GM13976 (cell line): ENCODE measurements around the gene CTBP2.

Source experiments
- DNase-seq: peaks from one replicate; pipeline ENCODE4 v3.0.0; 2012; ENCODE audit warnings: low spot score
- in situ Hi-C: fragments of 300-500 bp; cut with MboI; formaldehyde crosslinking; loops from one replicate; pipeline ENCODE4 v1.12.0; 2022; ENCODE audit warnings: low sequenced_read_pairs, mixed read lengths, inconsistent platforms; ENCODE audit not compliant: unreplicated experiment
- TF ChIP-seq, protein P1 (sequence below): IDR thresholded peaks from 2 replicates; pipeline ENCODE4 v1.5.1; 2012; ENCODE audit warnings: borderline replicate concordance, mild to moderate bottlenecking; ENCODE audit not compliant: insufficient read depth; ENCODE audit errors: extremely low read depth, missing control alignments, control extremely low read depth

CTBP2 gene

GRCh38 chr10:125144693-125145623, 15.4 kb downstream of the CTBP2 start:
- DNase-seq: peak; percentile 54
- in situ Hi-C loops: no loop called here
- TF ChIP-seq, protein P1, sequence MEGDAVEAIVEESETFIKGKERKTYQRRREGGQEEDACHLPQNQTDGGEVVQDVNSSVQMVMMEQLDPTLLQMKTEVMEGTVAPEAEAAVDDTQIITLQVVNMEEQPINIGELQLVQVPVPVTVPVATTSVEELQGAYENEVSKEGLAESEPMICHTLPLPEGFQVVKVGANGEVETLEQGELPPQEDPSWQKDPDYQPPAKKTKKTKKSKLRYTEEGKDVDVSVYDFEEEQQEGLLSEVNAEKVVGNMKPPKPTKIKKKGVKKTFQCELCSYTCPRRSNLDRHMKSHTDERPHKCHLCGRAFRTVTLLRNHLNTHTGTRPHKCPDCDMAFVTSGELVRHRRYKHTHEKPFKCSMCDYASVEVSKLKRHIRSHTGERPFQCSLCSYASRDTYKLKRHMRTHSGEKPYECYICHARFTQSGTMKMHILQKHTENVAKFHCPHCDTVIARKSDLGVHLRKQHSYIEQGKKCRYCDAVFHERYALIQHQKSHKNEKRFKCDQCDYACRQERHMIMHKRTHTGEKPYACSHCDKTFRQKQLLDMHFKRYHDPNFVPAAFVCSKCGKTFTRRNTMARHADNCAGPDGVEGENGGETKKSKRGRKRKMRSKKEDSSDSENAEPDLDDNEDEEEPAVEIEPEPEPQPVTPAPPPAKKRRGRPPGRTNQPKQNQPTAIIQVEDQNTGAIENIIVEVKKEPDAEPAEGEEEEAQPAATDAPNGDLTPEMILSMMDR: peak; percentile 38

DNA sequence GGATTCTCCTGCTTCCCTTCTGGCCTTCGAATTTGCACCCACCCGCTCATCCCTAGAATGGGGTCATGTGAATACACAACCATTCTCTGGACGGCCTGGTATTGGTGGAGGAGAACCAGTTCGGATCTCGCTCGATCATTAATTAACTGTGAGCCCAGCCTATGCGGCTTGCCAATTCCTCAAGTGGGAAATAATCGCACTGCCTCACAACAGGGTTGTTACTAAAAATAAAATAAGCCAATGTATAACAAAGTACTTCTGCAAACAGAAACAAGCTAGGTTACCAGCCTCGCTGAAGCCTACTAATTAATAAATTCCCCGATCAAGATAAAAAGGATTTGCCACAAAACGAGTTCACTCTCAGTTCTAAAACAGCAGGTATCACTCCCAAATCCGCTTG, 16.2 kb downstream of the CTBP2 start:
- TF ChIP-seq, protein P1: no peak
- DNase-seq: no peak
- in situ Hi-C loops: no loop called here

GRCh38 chr10:125142946-125143345, 17.4 kb downstream of the CTBP2 start:
- TF ChIP-seq, protein P1: no peak
- in situ Hi-C loops: no loop called here
- DNase-seq: no peak

- TF ChIP-seq, protein P1: no peak
- DNase-seq: no peak
- in situ Hi-C loops: no loop called here
Observed at GRCh38 chr10:125141860-125142484, 18.4 kb downstream of the CTBP2 start.

DNA sequence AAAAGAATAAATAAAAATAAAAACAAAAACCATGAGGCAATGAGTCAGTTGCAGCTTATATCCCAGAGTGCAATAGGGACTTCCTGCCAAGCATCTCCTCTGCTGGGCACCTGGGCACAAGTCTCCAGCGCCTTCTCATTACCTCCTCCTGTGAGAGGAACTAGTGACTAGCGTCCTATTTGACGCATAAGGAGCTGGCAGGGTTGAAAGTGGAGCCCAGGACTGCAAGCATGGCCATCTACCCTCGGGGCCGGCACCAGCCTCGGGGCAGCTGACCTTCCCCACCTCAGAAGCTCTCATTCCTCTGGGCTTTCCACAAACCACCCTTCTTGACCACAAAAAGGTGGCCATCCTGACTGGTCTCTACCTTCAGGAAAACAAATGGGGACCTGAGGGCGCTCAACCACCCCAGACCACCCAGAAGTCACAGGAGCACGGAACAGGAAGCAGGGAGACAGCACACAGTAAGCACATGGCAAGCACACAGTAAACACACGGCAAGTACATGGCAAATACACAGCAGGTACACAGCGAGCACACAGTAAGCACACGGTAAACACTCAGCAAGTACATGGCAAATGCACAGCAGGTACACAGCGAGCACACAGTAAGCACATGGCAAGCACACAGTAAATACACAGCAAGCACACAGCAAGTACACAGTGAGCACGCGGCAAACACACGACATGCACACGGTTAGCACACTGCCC, 19.1 kb downstream of the CTBP2 start:
- in situ Hi-C loops: no loop called here
- TF ChIP-seq, protein P1: no peak
- no peak for DNase-seq

DNA sequence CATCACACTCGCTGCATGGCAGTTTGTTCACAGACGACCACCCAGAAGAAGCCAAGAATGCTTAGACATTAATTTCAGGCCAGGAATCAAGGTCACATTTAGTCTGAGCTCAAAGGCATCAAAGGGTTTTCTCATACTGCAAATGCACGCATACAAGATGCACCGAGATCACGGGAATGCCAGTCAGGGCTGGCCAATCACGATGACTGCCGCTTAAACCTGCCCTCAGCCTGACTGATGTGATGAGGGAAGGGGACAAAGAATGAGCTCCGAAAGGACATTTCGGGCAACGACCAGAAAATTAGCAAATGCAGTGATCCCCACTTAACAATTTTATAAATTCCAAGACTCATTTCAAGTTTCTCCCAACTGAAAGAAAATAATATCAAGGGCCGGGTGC, 20.2 kb downstream of the CTBP2 start:
- DNase-seq: no peak
- TF ChIP-seq, protein P1: no peak
- in situ Hi-C loops: no loop called here
